Measurements from ENCODE around the gene PROC. TPM values are rescaled to one million over a fixed set of nuclear protein-coding genes. Genes with fewer than 3 reads are reported as not detected.

PROC gene
- total RNA-seq, 2 experiments from 2014 or later, result not detected

GRCh38 chr2:127429844-127430425 is 11.7 kb downstream of the PROC start:
- TF ChIP-seq CTCF (IDR thresholded peaks at IDR 0.05), result no peak
- Mint-ChIP-seq H3K36me3 (ENCODE audit: low read depth) (no peaks in the 10 kb centered on the region), H3K4me3 (no peak overlapping the region), H3K4me1 (ENCODE audit: low read depth) (no peaks in the 10 kb centered on the region), H3K9me3 (no peaks in the 10 kb centered on the region), H3K27ac (no peak overlapping the region), H3K27me3 (peaks cover 9% of the 10 kb centered on the region)
- ATAC-seq (no peak), DNase-seq (no peak)
- POLR2A ChIA-PET, result interaction anchor here (1.4 kb wide), 1 partner anchor 13 kb away, joined by 5 read pairs; the partner anchor contains the start of gene PROC
- CTCF ChIA-PET, result interaction anchor here (0.6 to 0.9 kb wide), 2 partner anchors 162 to 362 kb away, joined by 3 read pairs; no protein-coding TSS in a partner anchor
- intact Hi-C loops (cut with micrococcal nuclease), result no loop called here

GRCh38 chr2:127431408-127432023 is 13.3 kb downstream of the PROC start:
- no peaks in the 10 kb centered on the region for H3K4me1 Mint-ChIP-seq (ENCODE audit: low read depth)
- no peak for DNase-seq
- ChIA-PET CTCF (no interaction called here), POLR2A (no interaction called here)
- H3K36me3 Mint-ChIP-seq (ENCODE audit: low read depth), result no peaks in the 10 kb centered on the region
- ATAC-seq, result no peak
- no peaks in the 10 kb centered on the region for H3K27me3 Mint-ChIP-seq
- H3K4me3 Mint-ChIP-seq, result no peak overlapping the region
- no peak overlapping the region for H3K27ac Mint-ChIP-seq
- no peak for TF ChIP-seq CTCF (IDR thresholded peaks at IDR 0.05)
- intact Hi-C loops (cut with micrococcal nuclease), result no loop called here
- H3K9me3 Mint-ChIP-seq, result no peaks in the 10 kb centered on the region

GRCh38 chr2:127434515-127434914 is 16.3 kb downstream of the PROC start:
- no peaks in the 10 kb centered on the region for H3K9me3 Mint-ChIP-seq
- H3K27me3 Mint-ChIP-seq, result no peaks in the 10 kb centered on the region
- ATAC-seq (no peak), DNase-seq (no peak)
- ChIA-PET CTCF (no interaction called here), POLR2A (no interaction called here)
- no peak overlapping the region for H3K4me3 Mint-ChIP-seq
- intact Hi-C loops (cut with micrococcal nuclease), result no loop called here
- no peaks in the 10 kb centered on the region for H3K36me3 Mint-ChIP-seq (ENCODE audit: low read depth)
- H3K4me1 Mint-ChIP-seq (ENCODE audit: low read depth), result no peaks in the 10 kb centered on the region
- no peak overlapping the region for H3K27ac Mint-ChIP-seq
- no peak for TF ChIP-seq CTCF (IDR thresholded peaks at IDR 0.05)

GRCh38 chr2:127437056-127437455 is 18.8 kb downstream of the PROC start:
- Mint-ChIP-seq H3K4me3 (no peak overlapping the region), H3K4me1 (ENCODE audit: low read depth) (no peaks in the 10 kb centered on the region), H3K27me3 (no peaks in the 10 kb centered on the region), H3K36me3 (ENCODE audit: low read depth) (no peaks in the 10 kb centered on the region), H3K27ac (no peak overlapping the region), H3K9me3 (peaks cover under 1% of the 10 kb centered on the region)
- no peak for DNase-seq
- intact Hi-C loops (cut with micrococcal nuclease), result no loop called here
- ChIA-PET CTCF (interaction anchor here (0.7 to 1.3 kb wide), 3 partner anchors 9 to 13 kb away, joined by 3 read pairs; no protein-coding TSS in a partner anchor), POLR2A (no interaction called here)
- no peak for ATAC-seq
- no peak for TF ChIP-seq CTCF (IDR thresholded peaks at IDR 0.05)

Data from activated CD8-positive, alpha-beta T cell treated with anti-CD3 and anti-CD28 coated beads for 36 hours (primary cell).